ENCODE measurements around the gene PIP5KL1. TPM values are rescaled to one million over a fixed set of nuclear protein-coding genes. Genes with fewer than 3 reads are reported as not detected.

PIP5KL1 gene
- total and polyA plus RNA-seq, 2 donors (not counting 3 experiments of a cell fraction or from before 2014, with no cell fraction given), result 1.5 to 2.9 TPM

DNA sequence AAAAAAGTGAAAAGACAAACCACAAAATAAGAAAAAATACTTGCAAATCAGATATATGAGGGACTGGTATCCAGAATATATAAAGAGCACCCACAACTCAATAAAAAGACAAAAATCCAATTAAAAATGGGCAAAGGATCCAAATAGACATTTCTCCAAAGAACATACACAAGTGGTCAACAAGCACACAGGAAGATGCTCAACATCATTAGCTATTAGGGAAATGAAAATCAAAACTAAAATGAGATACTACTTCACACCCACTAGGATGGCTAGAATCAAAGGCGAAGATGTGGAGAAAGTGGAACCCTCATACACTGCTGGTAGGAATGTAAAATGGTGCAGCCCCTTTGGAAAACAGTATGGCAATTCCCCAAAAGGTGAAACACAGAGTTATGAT, 28.2 kb upstream of the PIP5KL1 start:
- intact Hi-C loops (cut with micrococcal nuclease), result no loop called here
- H4K20me1 ChIP-seq (replicated peaks; ENCODE audit: control insufficient read depth, extremely low read depth, insufficient read depth, low read length), result no peaks in the 10 kb centered on the region
- ChIA-PET CTCF (no interaction called here), POLR2A (no interaction called here)
- H3K9me3 ChIP-seq (replicated peaks; ENCODE audit: control insufficient read depth, insufficient read depth, low read length), result no peaks in the 10 kb centered on the region
- dilution Hi-C loops (cut with MboI; ENCODE audit: extremely low pct_ligation_motif_present, low sequenced_read_pairs), result no loop called here
- no peak overlapping the region for H2AFZ ChIP-seq (ENCODE audit: low read depth, low read length)
- DNase-seq (ENCODE audit: low read depth, low spot score) (no peak), FAIRE-seq (no peak)
- TF ChIP-seq POLR2A (IDR thresholded peaks at IDR 0.05; ENCODE audit: low read depth, low read length) (no peak), FOS (IDR thresholded peaks at IDR 0.05; ENCODE audit: borderline replicate concordance, insufficient read depth, low read length) (no peak), EZH2 (IDR thresholded peaks at IDR 0.05; ENCODE audit: borderline replicate concordance, low read depth, low read length, severe bottlenecking) (no peak), GATA2 (IDR thresholded peaks at IDR 0.05; ENCODE audit: insufficient read depth, insufficient read length, low read depth, low read length) (no peak), POLR2AphosphoS5 (IDR thresholded peaks at IDR 0.05; ENCODE audit: insufficient read depth, low read depth, low read length) (no peak), JUN (IDR thresholded peaks at IDR 0.05; ENCODE audit: borderline replicate concordance, insufficient read depth, insufficient read length, low read depth) (no peak), MYC (IDR thresholded peaks at IDR 0.05; ENCODE audit: low read depth, low read length) (no peak)
- TF ChIP-seq, protein P1, sequence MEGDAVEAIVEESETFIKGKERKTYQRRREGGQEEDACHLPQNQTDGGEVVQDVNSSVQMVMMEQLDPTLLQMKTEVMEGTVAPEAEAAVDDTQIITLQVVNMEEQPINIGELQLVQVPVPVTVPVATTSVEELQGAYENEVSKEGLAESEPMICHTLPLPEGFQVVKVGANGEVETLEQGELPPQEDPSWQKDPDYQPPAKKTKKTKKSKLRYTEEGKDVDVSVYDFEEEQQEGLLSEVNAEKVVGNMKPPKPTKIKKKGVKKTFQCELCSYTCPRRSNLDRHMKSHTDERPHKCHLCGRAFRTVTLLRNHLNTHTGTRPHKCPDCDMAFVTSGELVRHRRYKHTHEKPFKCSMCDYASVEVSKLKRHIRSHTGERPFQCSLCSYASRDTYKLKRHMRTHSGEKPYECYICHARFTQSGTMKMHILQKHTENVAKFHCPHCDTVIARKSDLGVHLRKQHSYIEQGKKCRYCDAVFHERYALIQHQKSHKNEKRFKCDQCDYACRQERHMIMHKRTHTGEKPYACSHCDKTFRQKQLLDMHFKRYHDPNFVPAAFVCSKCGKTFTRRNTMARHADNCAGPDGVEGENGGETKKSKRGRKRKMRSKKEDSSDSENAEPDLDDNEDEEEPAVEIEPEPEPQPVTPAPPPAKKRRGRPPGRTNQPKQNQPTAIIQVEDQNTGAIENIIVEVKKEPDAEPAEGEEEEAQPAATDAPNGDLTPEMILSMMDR (IDR thresholded peaks at IDR 0.05; ENCODE audit: extremely low read depth in 1 of 2, insufficient read depth in 1 of 2, low read depth in 1 of 2, low read length in 2 of 2), result no peak
- TF ChIP-seq, protein P2, sequence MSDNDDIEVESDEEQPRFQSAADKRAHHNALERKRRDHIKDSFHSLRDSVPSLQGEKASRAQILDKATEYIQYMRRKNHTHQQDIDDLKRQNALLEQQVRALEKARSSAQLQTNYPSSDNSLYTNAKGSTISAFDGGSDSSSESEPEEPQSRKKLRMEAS (IDR thresholded peaks at IDR 0.05; ENCODE audit: insufficient read depth, insufficient read length), result no peak
- H3K9ac ChIP-seq (replicated peaks; ENCODE audit: extremely low read depth, insufficient read depth, low read length), result no peak overlapping the region
- H3K27me3 ChIP-seq (ENCODE audit: control insufficient read depth in 2 of 2, insufficient read depth in 2 of 2, low read length in 2 of 2), result no peaks in the 10 kb centered on the region
- H3K9me1 ChIP-seq (replicated peaks; ENCODE audit: control insufficient read depth, extremely low read depth, insufficient read depth, low read length), result no peaks in the 10 kb centered on the region
- H3K36me3 ChIP-seq (ENCODE audit: control insufficient read depth in 2 of 2, extremely low read depth in 1 of 2, insufficient read depth in 2 of 2, low read length in 2 of 2), result no peaks in the 10 kb centered on the region
- H3K4me3 ChIP-seq (replicated peaks in 1 of 3; ENCODE audit: insufficient read depth in 1 of 3, low read depth in 1 of 3, low read length in 3 of 3), result no peak overlapping the region
- no peak overlapping the region for H3K4me2 ChIP-seq (ENCODE audit: insufficient read depth, low read length)
- H3K4me1 ChIP-seq (ENCODE audit: control insufficient read depth, extremely low read depth, insufficient read depth, low read length), result no peaks in the 10 kb centered on the region
- no peak overlapping the region for H3K27ac ChIP-seq (ENCODE audit: insufficient read depth, low read depth, low read length)
- H3K79me2 ChIP-seq (ENCODE audit: control insufficient read depth, insufficient read depth, low read length), result no peaks in the 10 kb centered on the region
- BruUV-seq (replicated peaks), result no TSS peak

Measured in endothelial cell of umbilical vein (primary cell).